ENCODE results near the gene YAE1.

Gene YAE1

DNA sequence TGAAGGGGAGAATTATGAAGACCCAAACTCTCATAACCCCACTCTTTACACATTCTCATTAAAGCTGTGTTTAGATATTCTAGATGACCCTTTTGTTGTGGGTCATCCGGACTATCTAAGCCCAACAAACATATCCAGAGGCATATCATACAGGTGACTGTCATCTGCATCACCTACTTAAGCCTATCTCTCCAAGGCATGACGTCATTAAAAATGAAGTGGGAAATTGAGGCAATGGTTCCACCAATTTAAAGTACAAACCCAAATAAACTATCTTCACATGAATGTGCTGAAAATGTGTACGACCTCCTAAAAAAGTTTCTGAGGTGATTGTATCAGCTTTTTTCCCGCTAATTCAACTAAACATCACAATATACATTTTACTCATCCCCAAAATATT, 52.7 kb downstream of the YAE1 start:
- ATAC-seq (ENCODE audit: low read depth) (no peak), DNase-seq (ENCODE audit: low spot score) (no peak)
- Histone ChIP-seq H3K9me3 (ENCODE audit: severe bottlenecking) (no peaks in the 10 kb centered on the region), H3K27ac (ENCODE audit: poor library complexity, severe bottlenecking) (no peak overlapping the region), H3K4me3 (ENCODE audit: severe bottlenecking) (no peak overlapping the region), H3K4me1 (ENCODE audit: insufficient read depth, poor library complexity, severe bottlenecking) (peaks cover 30% of the 10 kb centered on the region), H3K27me3 (ENCODE audit: insufficient read depth, poor library complexity, severe bottlenecking) (no peaks in the 10 kb centered on the region), H3K36me3 (ENCODE audit: low read depth) (no peaks in the 10 kb centered on the region)
- TF ChIP-seq, protein P1, sequence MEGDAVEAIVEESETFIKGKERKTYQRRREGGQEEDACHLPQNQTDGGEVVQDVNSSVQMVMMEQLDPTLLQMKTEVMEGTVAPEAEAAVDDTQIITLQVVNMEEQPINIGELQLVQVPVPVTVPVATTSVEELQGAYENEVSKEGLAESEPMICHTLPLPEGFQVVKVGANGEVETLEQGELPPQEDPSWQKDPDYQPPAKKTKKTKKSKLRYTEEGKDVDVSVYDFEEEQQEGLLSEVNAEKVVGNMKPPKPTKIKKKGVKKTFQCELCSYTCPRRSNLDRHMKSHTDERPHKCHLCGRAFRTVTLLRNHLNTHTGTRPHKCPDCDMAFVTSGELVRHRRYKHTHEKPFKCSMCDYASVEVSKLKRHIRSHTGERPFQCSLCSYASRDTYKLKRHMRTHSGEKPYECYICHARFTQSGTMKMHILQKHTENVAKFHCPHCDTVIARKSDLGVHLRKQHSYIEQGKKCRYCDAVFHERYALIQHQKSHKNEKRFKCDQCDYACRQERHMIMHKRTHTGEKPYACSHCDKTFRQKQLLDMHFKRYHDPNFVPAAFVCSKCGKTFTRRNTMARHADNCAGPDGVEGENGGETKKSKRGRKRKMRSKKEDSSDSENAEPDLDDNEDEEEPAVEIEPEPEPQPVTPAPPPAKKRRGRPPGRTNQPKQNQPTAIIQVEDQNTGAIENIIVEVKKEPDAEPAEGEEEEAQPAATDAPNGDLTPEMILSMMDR (IDR thresholded peaks at IDR 0.05; ENCODE audit: poor library complexity, severe bottlenecking) = no peak

DNA sequence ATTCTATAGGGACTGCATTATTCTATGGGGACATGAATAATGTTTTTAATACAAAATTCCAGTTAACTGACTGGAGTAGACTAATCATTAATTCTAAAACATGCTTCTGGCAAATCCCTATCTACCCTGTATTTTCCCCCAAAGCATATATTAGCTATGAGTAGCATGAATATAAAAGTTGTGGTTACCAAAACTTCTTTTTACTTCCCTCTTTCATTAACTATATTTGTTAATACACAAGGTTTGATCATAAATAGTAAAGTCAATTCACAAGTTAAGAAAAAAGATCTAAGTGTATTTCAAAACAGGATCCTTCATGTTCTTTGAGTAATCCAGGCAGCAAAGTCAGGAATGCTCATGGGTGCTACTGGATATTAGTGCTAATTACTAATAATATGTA, 54.3 kb downstream of the YAE1 start:
- no peak for DNase-seq (ENCODE audit: low spot score)
- Histone ChIP-seq H3K27me3 (ENCODE audit: insufficient read depth, poor library complexity, severe bottlenecking) (no peaks in the 10 kb centered on the region), H3K27ac (ENCODE audit: poor library complexity, severe bottlenecking) (peak overlapping the region; percentile 70), H3K9me3 (ENCODE audit: severe bottlenecking) (no peaks in the 10 kb centered on the region), H3K4me1 (ENCODE audit: insufficient read depth, poor library complexity, severe bottlenecking) (peaks cover 33% of the 10 kb centered on the region), H3K36me3 (ENCODE audit: low read depth) (no peaks in the 10 kb centered on the region), H3K4me3 (ENCODE audit: severe bottlenecking) (no peak overlapping the region)
- TF ChIP-seq, protein P1 (IDR thresholded peaks at IDR 0.05; ENCODE audit: poor library complexity, severe bottlenecking) = no peak
- ATAC-seq (ENCODE audit: low read depth) = no peak

DNA sequence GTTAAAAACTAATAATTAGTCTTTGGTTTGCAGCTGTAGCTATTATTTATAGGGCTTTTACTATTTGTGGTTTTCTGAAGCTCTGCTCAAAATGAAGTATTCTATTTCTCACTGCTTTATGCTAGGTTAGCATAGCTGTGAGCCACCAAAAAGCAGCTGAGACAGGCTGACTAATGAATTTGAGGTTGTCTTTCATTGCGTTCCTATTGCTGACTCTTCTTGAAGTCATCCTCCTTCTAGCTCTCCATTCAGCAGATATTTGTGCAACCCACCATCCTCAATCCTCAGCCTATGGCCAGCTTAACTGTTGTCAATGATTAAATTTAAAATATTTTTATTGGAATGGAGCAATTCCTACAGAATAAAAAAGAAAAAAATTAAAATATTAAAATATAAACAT, 55.1 kb downstream of the YAE1 start:
- Histone ChIP-seq H3K27ac (ENCODE audit: poor library complexity, severe bottlenecking) (peak overlapping the region; percentile 70), H3K4me3 (ENCODE audit: severe bottlenecking) (no peak overlapping the region), H3K36me3 (ENCODE audit: low read depth) (no peaks in the 10 kb centered on the region), H3K4me1 (ENCODE audit: insufficient read depth, poor library complexity, severe bottlenecking) (peaks cover 30% of the 10 kb centered on the region), H3K9me3 (ENCODE audit: severe bottlenecking) (no peaks in the 10 kb centered on the region), H3K27me3 (ENCODE audit: insufficient read depth, poor library complexity, severe bottlenecking) (no peaks in the 10 kb centered on the region)
- TF ChIP-seq, protein P1 (IDR thresholded peaks at IDR 0.05; ENCODE audit: poor library complexity, severe bottlenecking) = no peak
- ATAC-seq (ENCODE audit: low read depth) = peak; percentile 46
- no peak for DNase-seq (ENCODE audit: low spot score)

DNA sequence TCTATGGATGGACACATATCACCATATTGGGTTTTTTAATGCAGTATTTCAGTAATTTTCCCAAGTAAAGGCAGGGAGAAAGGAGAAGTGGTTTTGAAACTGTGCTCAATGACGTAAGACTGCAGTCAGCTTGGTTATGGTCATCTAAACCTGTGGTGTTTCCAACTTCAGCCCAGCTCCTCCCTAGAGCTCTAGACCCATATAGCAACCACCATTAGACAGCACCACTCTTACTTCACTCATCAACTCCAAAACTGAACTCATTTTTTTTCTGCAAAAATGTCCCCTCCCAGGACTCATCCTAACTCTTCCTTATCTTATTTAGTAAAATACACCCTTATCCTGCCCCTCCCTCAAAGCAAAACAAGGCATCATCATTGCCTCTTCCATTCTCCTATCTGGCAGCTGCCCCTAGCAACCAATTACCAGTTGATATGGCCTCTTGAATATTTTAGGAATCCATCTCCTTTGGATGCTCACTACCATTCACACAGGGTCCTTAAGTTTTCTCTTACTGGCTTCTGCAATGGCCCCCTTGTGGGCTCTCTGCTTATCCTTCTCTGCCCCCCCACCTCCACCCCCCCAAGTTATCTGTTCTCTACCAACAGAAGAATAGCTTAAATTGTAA, 55.7 kb downstream of the YAE1 start:
- no peak for ATAC-seq (ENCODE audit: low read depth)
- Histone ChIP-seq H3K27me3 (ENCODE audit: insufficient read depth, poor library complexity, severe bottlenecking) (no peaks in the 10 kb centered on the region), H3K9me3 (ENCODE audit: severe bottlenecking) (no peaks in the 10 kb centered on the region), H3K4me1 (ENCODE audit: insufficient read depth, poor library complexity, severe bottlenecking) (peaks cover 24% of the 10 kb centered on the region), H3K4me3 (ENCODE audit: severe bottlenecking) (no peak overlapping the region), H3K27ac (ENCODE audit: poor library complexity, severe bottlenecking) (peak overlapping the region; percentile 70), H3K36me3 (ENCODE audit: low read depth) (no peaks in the 10 kb centered on the region)
- DNase-seq (ENCODE audit: low spot score) = no peak
- TF ChIP-seq, protein P1 (IDR thresholded peaks at IDR 0.05; ENCODE audit: poor library complexity, severe bottlenecking) = no peak

Measured in RWPE2 (cell line).